Ovary (tissue), 9 donors: ENCODE results near the gene CXCR2. TPM values are rescaled to one million over a fixed set of nuclear protein-coding genes. Genes with fewer than 3 reads are reported as not detected.

Experiments used
- DNase-seq, 5 donors: peaks; one replicate each; pipeline ENCODE4 v3.0.0-alpha.2; 2019 to 2020
- H3K27ac ChIP-seq, 2 donors: fragments of 200-600 bp; one replicate each; pipeline versions ENCODE4 v1.5.1 to v1.8.0; 2019 to 2022
- H3K27me3 ChIP-seq: fragments of 200-600 bp; one replicate; pipeline ENCODE4 v1.8.0; 2022
- H3K36me3 ChIP-seq: fragments of 200-600 bp; sonication (generic); one replicate; pipeline ENCODE4 v1.5.1; 2019
- H3K4me1 ChIP-seq: one replicate; pipeline ENCODE4 v1.8.1; 2013; ENCODE audit warnings: mild to moderate bottlenecking, moderate library complexity; ENCODE audit not compliant: insufficient read depth
- H3K4me3 ChIP-seq: fragments of 200-600 bp; sonication (generic); one replicate; pipeline ENCODE4 v1.5.1; 2017
- H3K9me3 ChIP-seq, 2 donors: fragments of 200-600 bp in 1 of 2; sonication (generic) in 1 of 2; one replicate each; pipeline versions ENCODE4 v1.5.1 to v1.8.1; 2013 to 2019; ENCODE audit warnings: mild to moderate bottlenecking in 1 of 2, moderate library complexity in 1 of 2
- CTCF ChIP-seq, 3 donors: fragments of 450-650 bp in 2 of 3; fragments of 200-600 bp in 1 of 3; IDR thresholded peaks; one replicate each; pipeline versions ENCODE4 v1.5.1 to v1.8.0; 2016 to 2022; ENCODE audit warnings: antibody characterized with exemption in 3 of 3, mild to moderate bottlenecking in 1 of 3
- EP300 ChIP-seq: sonication (generic); formaldehyde crosslinking; IDR thresholded peaks from one replicate; pipeline ENCODE4 v1.6.1; 2017; ENCODE audit warnings: antibody characterized with exemption
- POLR2A ChIP-seq: fragments of 450-650 bp; IDR thresholded peaks from one replicate; pipeline ENCODE4 v1.6.1; 2017; ENCODE audit warnings: antibody characterized with exemption, mild to moderate bottlenecking, moderate library complexity
- WGBS, 3 donors: extraction: QIAGEN DNeasy Blood & Tissue Kit in 1 of 3; methylation state at CpG; one replicate each; pipeline versions ENCODE4 v1.1.5 to v1.1.7; 2013 to 2017; 5-methylcytosine and 5-hydroxymethylcytosine counted together
- intact Hi-C, 4 donors: fragments of 100-400 bp; cut with DNase I; formaldehyde crosslinking; loops; one replicate each; pipeline versions ENCODE4 v1.11.0 to v1.15.1; 2022 to 2023
- polyA plus RNA-seq, 2 donors: library from polyadenylated mRNA; stranded (reverse); fragments of 200-250 nt in 1 of 2; fragments of 350-450 nt in 1 of 2; fragmentation: Illumina TruSeq in 1 of 2; extraction: RNeasy Lipid Tissue Mini Kit (QIAGEN cat#74804) in 1 of 2; gene quantifications; one replicate each; pipeline ENCODE4 v1.2.3, GENCODE V29; 2013 to 2014
- total RNA-seq, 7 donors: library from RNA; depleted of rRNA in 2 of 7; stranded (reverse); fragments of >200 nt in 2 of 7; fragmentation: NEBNext Ultra II Directional in 3 of 7; extraction: Animal tissue kit (Norgen Biotek cat#: 25700) in 3 of 7; gene quantifications; one replicate each; pipeline versions ENCODE4 v1.1.0 to v1.2.4, GENCODE V29; 2016 to 2023
- donor health status: DM: no; HTN: no; CAD: no; lungs with moderate emphysema.
- donor health status: DM: no; HTN: no; CAD: no.
- donor health status: Bipolar disorder and iron deficiency.
- donor health status: DM: yes; HTN: yes; CAD: no.
- donor health status: DM: no; HTN: no; CAD: no.
- donor health status: DM: yes; HTN: yes; CAD: no.

CXCR2 gene
- total and polyA plus RNA-seq, 9 donors = 0.08 to 3.0 (median 0.33) TPM; not detected in 2

- no peaks in the 10 kb centered on the region for H3K4me1 ChIP-seq
- 71 to 76% (median 73%) methylated on average over 4 of the region's 4 CpGs for WGBS, 3 donors
- H3K27me3 ChIP-seq = no peaks in the 10 kb centered on the region
- H3K9me3 ChIP-seq = no peaks in the 10 kb centered on the region
- no peak for TF ChIP-seq CTCF (IDR thresholded peaks at IDR 0.05)
- no peak for TF ChIP-seq POLR2A
- no peak for TF ChIP-seq EP300
- H3K36me3 ChIP-seq = no peaks in the 10 kb centered on the region
- DNase-seq = no peak
- intact Hi-C loops = no loop called here
- no peak overlapping the region for H3K4me3 ChIP-seq
- no peak overlapping the region for H3K27ac ChIP-seq
Observed at GRCh38 chr2:218123986-218124385, 1.8 kb upstream of the CXCR2 start.

- H3K27me3 ChIP-seq = no peaks in the 10 kb centered on the region
- H3K4me1 ChIP-seq = no peaks in the 10 kb centered on the region
- intact Hi-C loops = no loop called here
- WGBS, 3 donors = 7 to 29% (median 11%) methylated on average over 4 of the region's 4 CpGs
- H3K4me3 ChIP-seq = no peak overlapping the region
- TF ChIP-seq POLR2A = no peak
- no peak for TF ChIP-seq EP300
- no peak for TF ChIP-seq CTCF (IDR thresholded peaks at IDR 0.05)
- H3K9me3 ChIP-seq = no peaks in the 10 kb centered on the region
- DNase-seq = no peak
- no peaks in the 10 kb centered on the region for H3K36me3 ChIP-seq
- H3K27ac ChIP-seq = no peak overlapping the region
Observed at GRCh38 chr2:218125095-218125494, 733 bp upstream of the CXCR2 start.

DNA sequence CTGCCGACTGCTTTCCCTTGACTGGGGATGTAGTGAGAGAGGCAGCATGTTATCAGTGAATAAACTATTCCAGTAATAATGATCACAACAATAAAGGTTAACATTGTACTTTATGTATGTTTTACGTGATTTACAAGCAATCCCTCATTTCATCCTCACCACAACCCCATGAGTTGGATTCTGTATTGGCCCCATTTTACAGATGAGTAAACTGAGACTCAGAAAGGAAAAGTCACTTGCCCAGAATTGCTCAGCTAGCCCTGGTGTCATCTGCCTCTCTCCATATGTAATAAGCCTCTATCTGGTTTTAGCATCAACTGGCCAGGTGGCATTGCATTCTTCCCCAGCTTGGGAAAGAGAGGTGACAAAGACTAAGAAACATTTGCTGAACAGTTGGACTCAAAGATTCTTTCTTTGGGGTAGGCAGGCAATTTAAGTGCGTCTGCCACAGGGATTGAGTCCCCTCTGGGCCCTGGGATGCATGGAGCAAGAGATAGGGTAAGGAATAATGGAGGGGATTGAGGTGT, 2.2 kb downstream of the CXCR2 start:
- intact Hi-C loops = no loop called here
- no peaks in the 10 kb centered on the region for H3K27me3 ChIP-seq
- H3K4me3 ChIP-seq = no peak overlapping the region
- no peak for DNase-seq
- no peaks in the 10 kb centered on the region for H3K36me3 ChIP-seq
- H3K27ac ChIP-seq = no peak overlapping the region
- H3K9me3 ChIP-seq = no peaks in the 10 kb centered on the region
- WGBS, 3 donors = 83 to 87% (median 84%) methylated on average over 3 of the region's 3 CpGs
- TF ChIP-seq POLR2A (no peak), EP300 (no peak), CTCF (IDR thresholded peaks at IDR 0.05) (no peak)
- no peaks in the 10 kb centered on the region for H3K4me1 ChIP-seq

DNA sequence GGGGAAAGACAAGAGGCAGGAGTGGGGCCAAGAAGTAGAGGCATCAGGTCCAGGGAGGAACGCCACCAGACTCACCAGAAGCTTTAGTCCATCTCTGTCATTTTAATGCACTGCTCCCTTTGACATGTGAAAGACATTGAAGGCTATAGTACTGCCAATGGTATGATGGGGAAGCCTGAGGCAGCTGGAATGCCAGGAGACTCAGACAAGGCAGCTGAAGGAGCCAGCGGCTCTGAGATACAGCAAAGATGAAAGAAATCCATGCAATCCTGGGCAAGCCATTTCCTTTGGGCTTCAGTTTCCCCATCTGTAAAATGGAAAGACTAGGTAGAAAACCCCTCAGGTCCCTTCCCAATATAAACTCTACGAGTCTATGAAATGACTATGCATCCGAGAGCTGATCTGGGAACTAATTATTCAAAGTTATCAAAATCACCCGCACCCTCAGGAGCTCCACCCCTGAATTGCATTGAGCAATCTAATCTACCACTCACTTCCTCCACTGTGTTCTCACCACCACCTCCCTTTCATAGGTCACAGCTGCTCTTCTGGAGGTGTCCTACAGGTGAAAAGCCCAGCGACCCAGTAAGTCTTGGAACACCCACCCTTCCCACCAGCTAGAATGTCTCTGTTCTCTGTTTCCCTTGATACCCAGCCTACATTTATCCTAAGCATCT, 3.1 kb downstream of the CXCR2 start:
- Histone ChIP-seq H3K4me1 (no peaks in the 10 kb centered on the region), H3K36me3 (no peaks in the 10 kb centered on the region), H3K4me3 (no peak overlapping the region), H3K27ac (no peak overlapping the region), H3K27me3 (no peaks in the 10 kb centered on the region), H3K9me3 (no peaks in the 10 kb centered on the region)
- WGBS, 3 donors = 84 to 86% (median 86%) methylated on average over 6 of the region's 6 CpGs
- intact Hi-C loops = no loop called here
- TF ChIP-seq CTCF (IDR thresholded peaks at IDR 0.05) (no peak), EP300 (no peak), POLR2A (no peak)
- DNase-seq = no peak
